HL-60 (cell line): ENCODE results near the gene SUFU.

ENCODE experiments used
- CTCF ChIP-seq: IDR thresholded peaks from one replicate; pipeline ENCODE4 v1.5.1; 2011; ENCODE audit warnings: low read length, control low read depth, inconsistent platforms; ENCODE audit not compliant: insufficient read depth
- POLR2AphosphoS5 ChIP-seq: IDR thresholded peaks from 2 replicates; pipeline ENCODE4 v1.6.1; 2012; ENCODE audit warnings: low read depth
- REST ChIP-seq: IDR thresholded peaks from 2 replicates; pipeline ENCODE4 v1.6.1; 2012; ENCODE audit warnings: low read depth; ENCODE audit not compliant: insufficient replicate concordance
- SPI1 ChIP-seq: IDR thresholded peaks from 2 replicates; pipeline ENCODE4 v1.6.1; 2012; ENCODE audit warnings: low read depth, mild to moderate bottlenecking, borderline replicate concordance

- no peak for TF ChIP-seq POLR2AphosphoS5
- no peak for TF ChIP-seq CTCF
- TF ChIP-seq REST: no peak
- no peak for TF ChIP-seq SPI1
Observed at GRCh38 chr10:102616066-102616770, 112.4 kb downstream of the SUFU start.
